HG03521 (cell line): ENCODE data around the gene KRTAP10-5.
"Not testable (repeated sequence)": the region's sequence is repeated elsewhere in the genome, so short reads cannot be mapped to it uniquely, and the experiment has no call there.

Experiments used
- ATAC-seq: cut with Tn5 transposase; IDR thresholded peaks from one replicate; pipeline ENCODE4 v1.9.1; 2021; ENCODE audit warnings: mild to moderate bottlenecking, moderate library complexity; ENCODE audit not compliant: unreplicated experiment

The KRTAP10-5 gene, protein sequence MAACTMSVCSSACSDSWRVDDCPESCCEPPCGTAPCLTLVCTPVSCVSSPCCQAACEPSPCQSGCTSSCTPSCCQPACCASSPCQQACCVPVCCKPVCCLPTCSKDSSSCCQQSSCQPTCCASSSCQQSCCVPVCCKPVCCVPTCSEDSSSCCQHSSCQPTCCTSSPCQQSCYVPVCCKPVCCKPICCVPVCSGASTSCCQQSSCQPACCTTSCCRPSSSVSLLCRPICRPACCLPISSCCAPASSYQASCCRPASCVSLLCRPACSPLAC

DNA sequence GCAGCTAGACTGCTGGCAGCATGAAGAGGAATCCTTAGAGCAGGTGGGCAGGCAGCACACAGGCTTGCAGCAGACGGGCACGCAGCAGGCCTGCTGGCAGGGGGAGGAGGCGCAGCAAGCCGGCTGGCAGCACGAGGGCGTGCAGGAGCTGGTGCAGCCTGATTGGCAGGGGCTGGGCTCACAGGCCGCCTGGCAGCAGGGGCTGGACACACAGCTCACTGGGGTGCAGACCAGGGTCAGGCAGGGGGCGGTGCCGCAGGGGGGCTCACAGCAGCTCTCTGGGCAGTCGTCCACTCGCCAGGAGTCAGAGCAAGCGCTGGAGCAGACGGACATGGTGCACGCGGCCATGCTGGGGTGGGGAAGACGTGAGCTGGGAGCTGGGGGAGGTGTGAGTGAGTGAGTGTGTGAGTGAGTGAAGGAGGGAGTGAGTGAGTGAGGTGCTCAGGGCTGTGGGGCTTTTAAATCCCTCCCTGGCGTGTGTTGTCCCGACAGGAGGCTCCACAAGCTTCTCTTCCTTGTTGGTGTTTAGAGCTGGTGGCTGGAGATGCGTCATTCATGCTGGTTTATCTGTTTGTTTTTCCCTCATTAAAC lies at the start of gene KRTAP10-5:
Gene KRTAP10-5 (minus strand): TSS at position 374 of the 591 bp plus-strand sequence. CDS start 26 bp downstream, at position 348.
- ATAC-seq: not testable (repeated sequence)

DNA sequence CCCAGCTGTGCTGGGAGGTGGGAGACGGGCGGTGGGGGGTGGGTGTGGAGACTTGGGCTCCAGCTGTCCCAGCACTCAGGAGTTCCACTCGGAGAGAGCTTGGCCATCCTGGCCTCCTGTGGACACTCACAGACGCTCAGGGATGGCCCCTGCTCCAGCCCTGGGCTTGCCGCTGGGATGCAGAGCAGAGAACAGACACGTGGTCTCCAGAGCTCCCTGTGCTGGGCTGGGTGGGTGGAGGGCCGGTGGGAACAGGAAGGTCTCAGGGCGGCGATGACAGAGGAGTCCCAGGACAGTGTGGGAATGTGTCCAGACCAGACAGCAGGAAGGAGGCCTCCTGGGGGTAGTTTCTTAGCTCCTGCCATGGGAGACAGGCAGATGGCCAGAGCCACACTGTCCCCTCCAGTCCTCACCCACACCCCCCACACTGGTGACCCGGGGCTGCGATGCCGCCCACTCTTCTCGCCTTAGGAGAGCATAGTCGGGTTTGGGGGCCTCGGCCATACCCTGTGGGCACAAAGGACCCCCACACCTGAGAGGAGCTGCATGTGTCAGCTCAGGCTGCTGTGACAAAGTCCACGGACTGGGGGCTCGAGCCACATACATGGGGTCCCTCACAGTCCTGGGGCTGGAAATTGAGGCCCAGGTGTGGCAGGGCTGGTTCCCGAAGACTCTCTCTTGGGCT lies 48.4 kb upstream of the KRTAP10-5 start:
- ATAC-seq: no peak

DNA sequence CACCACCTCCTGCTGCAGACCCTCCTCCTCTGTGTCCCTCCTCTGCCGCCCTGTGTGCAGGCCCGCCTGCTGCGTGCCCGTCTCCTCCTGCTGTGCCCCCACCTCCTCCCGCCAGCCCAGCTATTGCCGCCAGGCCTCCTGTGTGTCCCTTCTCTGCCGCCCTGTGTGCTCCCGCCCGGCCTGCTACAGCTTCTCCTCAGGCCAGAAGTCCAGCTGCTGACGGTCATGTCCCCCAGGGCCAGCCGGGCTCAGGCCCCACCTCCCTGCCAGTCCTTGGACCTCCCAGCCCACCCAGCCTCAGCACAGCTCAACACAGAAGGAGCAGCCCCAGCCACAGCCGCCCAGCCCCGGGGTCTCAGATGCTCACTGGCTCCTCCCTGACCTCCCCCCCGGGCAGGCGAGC lies 47.4 kb upstream of the KRTAP10-5 start:
- not testable (repeated sequence) for ATAC-seq

DNA sequence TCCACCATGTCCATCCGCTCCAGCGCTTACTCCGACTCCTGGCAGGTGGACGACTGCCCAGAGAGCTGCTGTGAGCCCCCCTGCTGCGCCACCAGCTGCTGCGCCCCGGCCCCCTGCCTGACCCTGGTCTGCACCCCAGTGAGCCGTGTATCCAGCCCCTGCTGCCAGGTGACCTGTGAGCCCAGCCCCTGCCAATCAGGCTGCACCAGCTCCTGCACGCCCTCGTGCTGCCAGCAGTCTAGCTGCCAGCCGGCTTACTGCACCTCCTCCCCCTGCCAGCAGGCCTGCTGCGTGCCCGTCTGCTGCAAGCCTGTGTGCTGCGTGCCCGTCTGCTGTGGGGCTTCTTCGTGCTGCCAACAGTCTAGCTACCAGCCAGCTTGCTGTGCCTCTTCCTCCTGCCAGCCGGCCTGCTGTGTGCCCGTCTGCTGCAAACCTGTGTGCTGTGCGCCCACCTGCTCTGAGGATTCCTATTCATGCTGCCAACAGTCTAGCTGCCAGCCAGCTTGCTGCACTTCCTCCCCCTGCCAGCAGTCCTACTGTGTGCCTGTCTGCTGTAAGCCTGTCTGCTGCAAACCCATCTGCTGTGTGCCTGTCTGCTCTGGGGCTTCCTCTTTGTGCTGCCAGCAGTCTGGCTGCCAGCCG lies 46.9 kb upstream of the KRTAP10-5 start:
- ATAC-seq: not testable (repeated sequence)

DNA sequence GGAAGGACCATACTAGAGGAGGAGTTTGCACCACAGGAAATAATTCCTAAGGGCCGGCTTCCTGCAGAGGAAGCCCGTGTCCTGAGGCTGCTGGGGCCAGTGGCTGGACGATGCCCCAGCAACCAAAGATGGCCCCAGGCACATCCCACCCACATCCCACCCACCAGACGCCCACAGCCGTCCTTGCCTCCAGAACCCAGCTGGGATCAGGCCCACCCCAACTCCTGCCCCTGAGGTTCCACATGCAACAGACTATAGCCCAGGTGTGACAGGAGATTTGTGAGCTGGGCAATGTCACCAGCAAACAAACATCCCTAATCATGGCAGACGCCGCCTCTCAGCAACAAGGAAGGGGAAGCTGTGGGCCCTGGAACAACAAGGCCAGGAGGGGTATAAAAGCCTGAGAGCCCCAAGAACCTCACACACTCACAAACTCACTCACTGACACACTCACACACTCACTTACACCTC lies 46.3 kb upstream of the KRTAP10-5 start, which contains the start of gene KRTAP10-9:
Gene KRTAP10-9 (plus strand): TSS at position 421 of the 471 bp plus-strand sequence. CDS start 79 bp downstream, outside the sequence.
- ATAC-seq: no peak

DNA sequence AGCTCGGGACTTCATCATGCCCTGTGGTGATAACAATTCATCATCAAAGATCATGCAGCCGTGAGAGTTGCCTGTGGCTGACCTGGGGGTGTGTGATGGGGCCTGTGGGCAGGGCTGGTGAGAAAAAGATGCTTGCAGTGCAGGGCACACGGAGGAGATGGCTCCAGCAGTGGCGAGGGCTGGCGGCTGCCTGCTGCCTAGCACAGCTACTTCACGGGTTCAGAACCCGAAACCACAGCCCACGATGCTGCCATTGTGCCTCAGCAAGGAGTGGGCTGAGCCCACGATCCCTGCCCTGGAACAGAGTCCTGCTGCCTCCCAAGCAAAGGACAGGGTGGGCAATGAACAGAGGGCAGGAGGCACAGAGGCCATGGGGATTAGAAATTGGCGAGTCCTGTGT lies 45.9 kb upstream of the KRTAP10-5 start:
- no peak for ATAC-seq

DNA sequence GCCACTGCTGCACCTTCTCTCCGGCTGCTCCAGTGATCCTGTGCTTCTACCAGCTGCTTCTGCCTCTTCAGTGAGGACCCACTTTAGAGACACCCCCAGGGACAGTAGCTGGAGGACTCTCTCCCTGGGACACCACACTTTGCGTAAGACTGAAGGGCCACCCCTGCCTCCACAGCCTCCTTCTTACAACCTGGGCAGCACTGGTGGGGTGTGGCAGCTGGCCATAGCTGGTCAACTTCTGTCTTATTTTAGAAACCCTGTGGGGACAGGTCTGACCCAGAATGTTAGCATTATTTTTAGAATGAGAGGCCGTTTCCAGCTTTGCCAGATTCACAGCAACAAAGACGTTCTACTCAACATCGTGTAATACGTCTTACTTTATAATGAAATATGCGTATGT lies 45.4 kb upstream of the KRTAP10-5 start:
- no peak for ATAC-seq

DNA sequence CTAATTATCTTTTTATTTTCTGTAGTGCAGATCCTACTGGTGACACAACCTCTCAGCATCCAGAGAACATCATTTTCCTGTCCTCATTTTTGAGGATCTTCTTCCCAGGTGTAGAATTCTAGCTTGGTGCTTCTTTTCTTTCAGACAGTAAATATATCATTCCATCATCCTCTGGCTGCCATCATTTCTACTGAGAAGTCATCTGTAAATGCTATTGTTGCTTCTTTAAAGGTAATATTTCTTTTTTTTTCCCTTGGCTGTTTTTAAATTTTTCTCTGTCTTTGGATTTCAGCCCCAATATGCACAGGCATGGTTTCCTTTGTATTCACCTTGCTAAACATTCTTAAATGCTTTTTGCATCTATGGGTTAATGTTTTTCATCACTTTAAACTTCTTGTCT lies 43.2 kb upstream of the KRTAP10-5 start:
- no peak for ATAC-seq

DNA sequence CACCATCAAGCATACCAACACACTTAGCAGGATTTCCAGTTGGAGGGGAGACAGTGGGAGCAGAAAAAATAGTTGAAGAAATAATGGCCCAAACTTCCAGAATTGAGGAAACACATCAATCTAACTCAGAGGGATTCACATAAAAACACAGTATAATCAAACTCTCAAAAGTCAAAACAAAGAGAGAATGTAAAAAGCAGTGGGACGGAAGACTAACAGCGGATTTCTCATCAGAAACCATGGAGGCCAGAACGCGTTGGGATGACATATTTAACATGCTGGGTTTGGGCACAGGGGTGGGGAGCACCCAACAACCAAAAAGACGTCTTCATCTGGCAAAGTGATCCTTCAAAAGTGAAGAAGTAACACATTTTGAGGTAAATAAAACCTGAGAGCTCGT lies 39.5 kb upstream of the KRTAP10-5 start:
- no peak for ATAC-seq

DNA sequence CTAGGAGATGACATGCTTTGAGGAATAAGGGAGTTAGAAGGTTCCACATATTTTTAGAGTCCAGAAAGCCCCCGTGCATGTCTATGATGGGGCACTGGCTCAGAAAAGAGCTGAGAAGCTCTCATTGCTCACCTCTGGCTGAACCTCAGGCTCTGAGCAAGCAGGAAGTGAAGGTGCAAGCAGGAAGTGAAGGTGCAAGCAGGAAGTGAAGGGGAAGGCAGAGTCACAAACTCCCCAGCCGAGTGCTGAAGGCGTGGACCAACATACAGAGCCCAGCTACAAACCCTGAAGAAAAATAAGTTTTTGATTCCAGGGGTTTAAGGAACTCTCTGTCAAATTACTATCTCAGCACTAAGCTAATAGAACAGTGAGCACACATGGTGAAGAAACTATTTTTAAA lies 38.5 kb upstream of the KRTAP10-5 start:
- ATAC-seq: no peak

DNA sequence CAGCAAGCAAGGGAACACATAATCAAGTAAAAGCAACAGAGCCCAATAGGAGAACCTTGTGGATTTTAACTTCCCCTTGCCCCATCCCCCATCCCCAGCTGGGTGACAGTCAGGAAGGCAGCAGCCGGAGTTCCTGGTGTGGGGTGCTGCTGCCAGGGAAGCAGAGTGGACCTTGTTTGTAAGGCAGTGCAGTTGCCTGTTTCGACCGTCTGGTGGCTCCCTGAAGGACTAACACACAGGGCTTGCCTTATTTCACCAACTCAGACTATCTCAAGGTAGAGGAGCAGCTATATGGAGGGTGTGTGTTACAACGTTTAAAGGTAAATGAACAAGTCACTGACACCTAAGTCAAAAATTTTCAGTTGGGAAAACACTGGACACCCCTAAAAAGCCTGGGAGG lies 38.1 kb upstream of the KRTAP10-5 start:
- no peak for ATAC-seq

DNA sequence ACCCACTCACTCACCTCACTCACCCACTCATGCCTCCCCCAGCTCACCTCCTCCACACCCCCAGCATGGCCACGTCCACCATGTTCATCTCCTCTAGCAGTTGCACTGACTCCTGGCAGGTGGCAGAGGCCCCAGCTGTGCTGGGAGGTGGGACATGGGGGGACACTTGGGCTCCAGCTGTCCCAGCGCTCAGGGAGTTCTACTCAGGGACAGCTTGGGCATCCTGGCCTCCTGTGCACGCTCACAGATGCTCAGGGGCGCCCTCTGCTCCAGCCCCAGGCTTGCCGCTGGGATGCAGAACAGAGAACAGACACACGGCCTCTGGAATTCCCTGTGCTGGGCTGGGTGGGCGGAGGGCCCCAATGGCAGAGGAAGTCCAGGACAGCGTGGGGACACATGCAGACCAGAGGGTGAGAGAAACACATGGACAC lies 36.7 kb upstream of the KRTAP10-5 start:
- ATAC-seq: no peak

DNA sequence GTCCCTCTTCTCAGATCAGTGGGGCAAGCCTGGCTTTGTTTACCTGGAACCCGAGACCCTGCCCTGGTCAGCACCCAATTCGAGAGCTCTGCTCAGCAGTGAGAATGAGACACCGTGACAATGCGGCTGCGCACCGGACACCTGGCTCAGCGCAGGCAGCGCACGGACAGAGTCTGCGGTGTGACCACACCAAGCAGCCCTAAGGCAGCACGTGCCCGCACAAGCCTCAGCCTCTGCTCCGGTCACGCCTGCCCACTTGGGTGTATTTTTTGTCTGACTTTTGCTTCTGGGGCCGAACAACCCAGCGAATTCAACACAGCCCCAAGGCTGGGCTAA lies 36.2 kb upstream of the KRTAP10-5 start:
- ATAC-seq: no peak

DNA sequence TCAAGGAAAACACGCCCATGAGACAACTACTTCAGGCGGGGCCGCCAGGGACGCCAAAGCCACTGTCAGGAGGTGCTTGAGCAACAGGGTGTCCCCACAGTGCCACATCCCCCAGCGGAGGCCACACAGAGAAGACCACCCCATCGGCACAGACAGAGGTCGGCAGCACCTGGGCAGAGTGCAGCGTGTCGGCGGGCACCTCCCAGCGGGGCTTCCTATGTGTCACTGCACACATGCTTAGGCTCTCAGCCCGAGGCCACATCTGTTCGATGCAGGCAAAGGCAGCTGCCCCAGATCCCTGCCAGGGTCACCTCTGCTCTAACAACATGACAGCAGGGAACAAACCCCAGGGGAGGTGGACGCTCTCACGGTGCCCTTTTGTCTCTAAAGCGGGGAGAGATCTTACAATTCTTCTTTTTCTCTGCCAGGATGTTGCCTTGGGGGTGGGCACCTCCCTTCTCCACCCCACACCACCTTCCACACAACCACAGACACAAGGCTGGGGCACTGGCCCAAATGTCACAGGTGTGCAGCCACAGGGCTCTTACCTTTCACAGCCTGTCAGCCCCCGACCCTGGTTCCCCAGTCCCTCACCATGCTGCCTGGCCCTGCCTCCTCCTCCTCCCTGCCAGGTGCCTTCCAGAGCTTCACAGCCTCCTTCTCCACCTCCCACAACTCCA lies 35.6 kb upstream of the KRTAP10-5 start:
- no peak for ATAC-seq

DNA sequence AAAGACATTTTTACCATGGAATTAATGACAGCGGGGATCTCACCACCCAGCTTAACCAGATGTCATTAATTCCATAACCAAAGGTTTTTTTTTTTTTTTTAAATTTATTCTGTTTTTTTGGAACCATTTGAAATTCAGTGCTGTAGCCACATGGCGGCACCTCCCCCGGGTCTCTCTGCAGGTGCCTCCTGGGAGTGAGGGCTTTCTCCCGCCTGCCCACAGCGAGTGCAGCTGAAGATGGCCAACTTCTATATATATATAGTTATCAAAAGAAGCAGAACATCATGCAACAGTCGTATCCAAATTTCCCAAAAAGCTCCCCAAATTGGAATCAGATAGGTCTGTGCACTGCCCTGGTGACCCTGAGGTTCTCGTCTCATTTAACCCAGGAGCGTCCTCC lies 35.1 kb upstream of the KRTAP10-5 start:
- no peak for ATAC-seq

DNA sequence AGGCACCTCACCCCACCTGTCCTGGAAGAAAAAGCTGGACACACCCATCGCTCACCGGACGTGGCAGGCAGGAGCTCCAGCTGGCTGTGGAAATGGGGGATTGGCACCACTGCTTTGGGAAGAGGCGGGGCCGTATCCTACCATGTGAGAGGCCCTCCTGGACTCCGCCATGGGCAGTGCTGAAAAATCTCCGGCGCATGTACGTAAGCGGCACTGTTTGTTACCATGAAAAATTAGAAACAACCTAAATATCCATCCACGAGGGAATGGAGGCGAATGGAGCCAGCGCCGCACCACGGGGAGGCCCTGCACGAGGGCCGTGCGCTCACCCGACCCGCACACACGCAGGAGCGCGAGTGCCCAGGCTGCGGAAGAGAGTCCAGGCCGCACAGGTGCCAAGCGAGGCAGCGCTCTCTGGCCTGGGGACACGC lies 34.6 kb upstream of the KRTAP10-5 start:
- no peak for ATAC-seq

DNA sequence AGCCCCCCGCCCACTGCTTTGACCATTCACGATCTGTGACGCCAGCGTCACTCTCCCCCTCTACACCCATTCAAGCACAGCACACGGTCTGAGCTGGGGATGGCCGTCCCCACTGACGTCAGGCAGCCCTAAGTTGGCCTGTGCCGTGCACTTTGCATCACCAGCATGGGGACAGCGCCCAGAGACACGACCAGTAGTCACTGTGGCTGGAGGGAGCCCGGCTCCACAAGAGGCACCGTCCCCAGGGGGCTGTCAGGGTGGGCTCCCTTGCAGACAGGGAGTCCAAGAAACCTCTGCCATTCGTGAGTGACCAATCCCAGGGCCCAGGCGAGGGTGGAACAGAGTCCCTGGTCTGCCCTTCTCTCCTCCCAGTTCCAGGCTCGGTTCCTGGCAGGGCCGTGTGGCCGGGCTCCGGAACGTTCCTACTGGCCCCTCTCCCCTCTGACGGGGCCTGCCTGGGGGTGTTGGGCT lies 33.8 kb upstream of the KRTAP10-5 start:
- ATAC-seq: no peak

DNA sequence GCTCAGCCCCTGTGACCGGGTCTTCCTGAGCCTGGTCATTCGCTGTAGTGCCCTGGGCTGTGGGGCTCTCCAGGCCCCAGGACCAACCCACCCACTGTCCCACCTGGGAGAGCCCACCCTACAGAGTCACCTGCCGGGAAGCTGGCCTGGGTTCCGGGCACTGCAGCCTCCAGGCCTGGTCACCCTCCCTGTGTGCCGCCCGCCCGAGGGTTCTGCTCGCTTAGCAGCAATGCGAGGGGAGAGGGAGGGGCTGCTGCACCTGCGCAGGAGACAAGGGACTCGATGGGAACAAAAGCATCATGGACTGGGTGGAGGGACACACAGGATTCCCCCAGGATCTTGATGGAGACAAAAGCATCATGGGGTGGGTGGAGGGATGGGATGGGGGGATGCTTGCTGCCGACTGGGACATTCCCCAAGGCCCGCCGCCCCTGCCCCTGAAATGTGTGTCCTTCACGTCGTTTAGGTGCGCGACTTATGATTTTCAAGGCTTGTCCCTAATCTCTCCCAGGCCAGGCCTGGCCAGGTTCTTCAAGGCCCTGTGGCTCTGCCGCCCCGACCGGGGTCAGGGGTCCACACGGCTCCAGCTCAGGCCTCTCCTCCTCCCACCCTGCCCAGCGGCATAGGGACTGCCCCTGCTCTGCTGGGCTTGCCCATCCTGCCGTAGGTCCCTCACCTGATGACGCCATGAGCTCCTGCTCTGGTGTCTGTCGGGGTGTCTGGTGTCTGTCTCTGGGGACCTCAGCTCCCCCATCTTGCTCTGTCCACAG lies 33.2 kb upstream of the KRTAP10-5 start:
- no peak for ATAC-seq

DNA sequence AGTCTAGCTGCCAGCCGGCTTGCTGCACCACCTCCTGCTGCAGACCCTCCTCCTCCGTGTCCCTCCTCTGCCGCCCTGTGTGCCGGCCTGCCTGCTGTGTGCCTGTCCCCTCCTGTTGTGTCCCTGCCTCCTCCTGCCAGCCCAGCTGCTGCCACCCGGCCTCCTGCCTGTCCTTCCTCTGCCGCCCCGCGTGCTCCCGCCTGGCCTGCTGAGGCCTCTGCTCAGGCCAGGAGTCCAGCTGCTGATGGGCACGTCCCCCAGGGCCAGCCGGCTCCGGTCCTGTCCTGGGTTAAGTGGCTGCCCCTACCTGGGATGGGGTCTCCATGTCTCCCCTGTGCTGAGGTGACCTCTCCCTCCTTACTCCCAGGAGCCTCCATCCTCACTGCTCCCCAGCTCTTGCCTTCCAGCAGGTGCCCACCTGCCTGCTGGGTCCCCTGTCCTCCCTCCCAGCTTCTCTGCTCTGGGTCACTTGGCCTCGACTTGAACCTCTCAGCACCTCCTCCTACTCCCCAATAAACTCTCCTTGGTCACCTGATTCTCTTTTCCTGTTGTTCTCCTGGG lies 32.3 kb upstream of the KRTAP10-5 start:
- no peak for ATAC-seq

DNA sequence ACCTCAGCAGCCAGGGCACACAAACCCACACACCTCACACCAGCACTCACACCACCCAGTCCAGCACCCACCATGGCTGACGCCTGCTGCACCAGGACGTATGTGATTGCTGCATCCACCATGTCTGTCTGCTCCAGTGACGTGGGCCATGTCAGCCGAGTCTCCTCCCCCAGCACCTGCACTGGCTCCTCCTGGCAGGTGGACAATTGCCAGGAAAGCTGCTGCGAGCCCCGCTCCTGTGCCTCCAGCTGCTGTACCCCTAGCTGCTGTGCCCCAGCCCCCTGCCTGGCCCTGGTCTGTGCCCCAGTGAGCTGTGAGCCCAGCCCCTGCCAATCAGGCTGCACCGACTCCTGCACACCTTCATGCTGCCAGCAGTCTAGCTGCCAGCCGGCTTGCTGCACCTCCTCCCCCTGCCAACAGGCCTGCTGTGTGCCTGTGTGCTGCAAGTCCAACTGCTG lies 31.7 kb upstream of the KRTAP10-5 start, which contains the start of gene KRTAP10-8:
Gene KRTAP10-8 (plus strand): TSS at position 51 of the 458 bp plus-strand sequence. CDS start 22 bp downstream, at position 73.
- ATAC-seq: no peak
